NT2/D1 (cell line): ENCODE measurements around the gene XRN2.

Experiments
- DNase-seq: peaks from one replicate; pipeline ENCODE4 v3.0.0-alpha.2; 2011; ENCODE audit warnings: low read depth, low spot score
- H3K27me3 ChIP-seq: 2 replicates; pipeline ENCODE4 v1.6.0; 2011; ENCODE audit warnings: mild to moderate bottlenecking; ENCODE audit not compliant: insufficient read length, insufficient read depth
- H3K36me3 ChIP-seq: 2 replicates; pipeline ENCODE4 v1.6.1; 2011; ENCODE audit warnings: mild to moderate bottlenecking, low read length, mixed read lengths; ENCODE audit not compliant: insufficient read depth, insufficient read length
- H3K4me1 ChIP-seq: 2 replicates; pipeline ENCODE4 v1.5.1; 2011; ENCODE audit not compliant: insufficient read depth, insufficient read length
- H3K4me3 ChIP-seq: 2 replicates; pipeline ENCODE4 v1.5.1; 2011; ENCODE audit warnings: low read depth; ENCODE audit not compliant: insufficient read length
- H3K9ac ChIP-seq: 2 replicates; pipeline ENCODE4 v1.6.0; 2011; ENCODE audit warnings: low read depth; ENCODE audit not compliant: insufficient read length
- H3K9me3 ChIP-seq: 2 replicates; pipeline ENCODE4 v1.5.1; 2011; ENCODE audit warnings: mild to moderate bottlenecking, low read length; ENCODE audit not compliant: insufficient read depth
- SUZ12 ChIP-seq: IDR thresholded peaks from 2 replicates; pipeline ENCODE4 v1.6.1; 2011; ENCODE audit not compliant: insufficient read length, insufficient read depth; ENCODE audit errors: extremely low read depth
- YY1 ChIP-seq: IDR thresholded peaks from 2 replicates; pipeline ENCODE4 v1.6.1; 2011; ENCODE audit not compliant: insufficient read length, insufficient read depth
- ZNF274 ChIP-seq: IDR thresholded peaks from 2 replicates; pipeline ENCODE4 v1.6.1; 2011; ENCODE audit warnings: mild to moderate bottlenecking, low read depth, low read length

Gene XRN2

DNA sequence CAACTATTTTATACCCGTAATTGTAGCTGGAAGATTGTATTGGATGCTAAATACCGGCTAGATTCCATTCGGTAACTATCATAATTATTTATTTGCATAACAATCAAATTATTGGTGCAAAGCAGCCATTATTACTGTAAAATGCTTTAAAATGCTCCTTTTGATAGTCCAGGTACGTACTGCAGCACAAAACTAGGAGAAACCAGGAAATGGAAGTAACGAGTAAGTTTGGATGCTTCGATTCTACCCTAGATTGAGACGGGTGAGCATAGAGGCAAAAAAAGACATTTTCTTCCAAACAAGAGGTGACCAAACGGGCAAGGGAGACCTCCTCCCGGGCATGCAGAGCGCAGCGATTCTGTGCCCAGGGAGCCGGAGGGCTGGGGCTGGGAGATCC, 469 bp upstream of the XRN2 start:
- Histone ChIP-seq H3K4me1 (no peaks in the 10 kb centered on the region), H3K9ac (peak overlapping the region; percentile 97), H3K4me3 (peak overlapping the region; percentile 83), H3K27me3 (no peaks in the 10 kb centered on the region), H3K9me3 (no peaks in the 10 kb centered on the region), H3K36me3 (peaks cover 3% of the 10 kb centered on the region)
- no peak for DNase-seq
- no peak for TF ChIP-seq ZNF274
- TF ChIP-seq SUZ12, result no peak
- TF ChIP-seq YY1, result no peak

GRCh38 chr20:21303872-21304586, 898 bp downstream of the XRN2 start:
- DNase-seq, result no peak
- H3K9ac ChIP-seq, result peak overlapping the region; percentile 97
- TF ChIP-seq SUZ12 (no peak), YY1 (no peak), ZNF274 (no peak)
- peak overlapping the region; percentile 83 for H3K4me3 ChIP-seq
- H3K36me3 ChIP-seq, result peaks cover 3% of the 10 kb centered on the region
- H3K9me3 ChIP-seq, result no peaks in the 10 kb centered on the region
- H3K4me1 ChIP-seq, result no peaks in the 10 kb centered on the region
- H3K27me3 ChIP-seq, result no peaks in the 10 kb centered on the region

DNA sequence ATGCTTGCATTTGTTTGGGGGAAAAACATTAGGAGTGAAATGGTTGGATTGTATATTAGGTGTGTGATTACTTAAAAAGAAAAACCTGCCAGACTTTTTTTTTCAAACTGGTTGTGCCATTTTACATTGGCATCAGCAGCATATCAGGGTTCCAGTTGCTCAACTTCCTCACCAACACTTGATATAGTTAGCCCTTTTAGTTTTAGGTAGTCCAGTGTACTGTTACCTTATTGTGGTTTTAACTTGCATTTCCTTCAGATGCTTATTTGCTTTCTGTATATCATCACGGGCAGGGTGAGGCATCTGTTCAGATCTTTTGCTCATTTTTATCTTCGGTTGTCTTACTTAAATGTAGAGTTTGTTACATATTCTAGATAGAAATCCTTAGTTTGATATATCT, 5.2 kb downstream of the XRN2 start:
- Histone ChIP-seq H3K36me3 (peaks cover 6% of the 10 kb centered on the region), H3K4me1 (no peaks in the 10 kb centered on the region), H3K9me3 (no peaks in the 10 kb centered on the region), H3K4me3 (no peak overlapping the region), H3K9ac (no peak overlapping the region), H3K27me3 (no peaks in the 10 kb centered on the region)
- no peak for TF ChIP-seq YY1
- no peak for TF ChIP-seq ZNF274
- no peak for TF ChIP-seq SUZ12
- DNase-seq, result no peak

GRCh38 chr20:21309678-21310467, 6.7 kb downstream of the XRN2 start:
- no peak overlapping the region for H3K9ac ChIP-seq
- peaks cover 6% of the 10 kb centered on the region for H3K36me3 ChIP-seq
- no peak overlapping the region for H3K4me3 ChIP-seq
- no peaks in the 10 kb centered on the region for H3K27me3 ChIP-seq
- DNase-seq, result no peak
- H3K4me1 ChIP-seq, result no peaks in the 10 kb centered on the region
- TF ChIP-seq YY1 (no peak), SUZ12 (no peak), ZNF274 (no peak)
- H3K9me3 ChIP-seq, result no peaks in the 10 kb centered on the region

- Histone ChIP-seq H3K36me3 (peaks cover 3% of the 10 kb centered on the region), H3K9me3 (no peaks in the 10 kb centered on the region)
Observed at GRCh38 chr20:21312813-21313474, 9.8 kb downstream of the XRN2 start.

DNA sequence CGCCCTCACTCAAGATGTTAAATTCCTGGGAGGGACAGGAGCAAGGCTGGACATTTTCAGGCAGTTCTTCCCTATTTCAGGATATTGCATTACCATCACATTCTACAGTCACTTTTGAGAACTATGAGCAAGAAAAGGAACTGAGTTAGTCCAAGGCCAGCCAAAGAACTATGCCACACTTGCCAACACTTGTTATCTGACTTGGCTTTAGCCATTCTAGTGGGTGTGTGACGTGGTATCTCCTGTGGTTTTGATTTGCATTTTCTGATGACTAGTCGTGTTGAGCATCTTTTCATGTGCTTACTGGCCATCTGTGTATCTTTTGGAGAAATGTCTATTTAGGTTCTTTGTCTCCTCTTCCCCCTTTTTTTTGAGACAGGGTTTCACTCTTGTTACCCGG, 12.0 kb downstream of the XRN2 start:
- Histone ChIP-seq H3K36me3 (peaks cover 3% of the 10 kb centered on the region), H3K4me3 (no peak overlapping the region), H3K27me3 (no peaks in the 10 kb centered on the region), H3K9me3 (peaks cover 11% of the 10 kb centered on the region), H3K9ac (no peak overlapping the region), H3K4me1 (no peaks in the 10 kb centered on the region)
- no peak for TF ChIP-seq SUZ12
- TF ChIP-seq YY1, result no peak
- TF ChIP-seq ZNF274, result no peak
- DNase-seq, result no peak

More at GRCh38 chr20:21312813-21313474, 9.8 kb downstream of the XRN2 start:
- Histone ChIP-seq H3K9ac (no peak overlapping the region), H3K4me3 (no peak overlapping the region), H3K4me1 (no peaks in the 10 kb centered on the region), H3K27me3 (no peaks in the 10 kb centered on the region)
- DNase-seq, result no peak
- TF ChIP-seq YY1 (no peak), SUZ12 (no peak), ZNF274 (no peak)
